Measurements from ENCODE around the gene PMEPA1. TPM values are rescaled to one million over a fixed set of nuclear protein-coding genes. Genes with fewer than 3 reads are reported as not detected.

Gene PMEPA1
- total and polyA plus RNA-seq, 2 experiments from 2014 or later: 7.3 to 15.4 TPM

DNA sequence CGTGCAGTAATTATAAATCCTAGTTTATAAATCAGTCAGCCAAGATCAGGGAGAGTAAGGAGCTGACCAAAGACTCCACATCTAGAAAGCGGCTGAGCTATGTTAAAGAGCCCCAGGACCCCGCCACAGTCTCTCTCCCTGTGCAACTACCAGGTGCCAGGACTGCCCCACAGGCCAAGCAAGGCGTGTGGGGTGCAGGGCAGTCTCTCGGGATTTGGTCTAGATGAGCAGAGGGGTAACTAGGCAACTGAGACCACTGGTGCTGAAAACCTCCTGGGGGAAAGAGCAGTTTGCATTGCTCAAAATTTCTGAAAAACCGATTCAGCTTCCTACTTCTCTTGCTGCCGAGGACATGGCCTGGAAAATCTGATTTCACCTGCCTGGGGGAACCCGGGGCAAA lies 10.4 kb downstream of the PMEPA1 start (continued):
- TF ChIP-seq, protein P1, sequence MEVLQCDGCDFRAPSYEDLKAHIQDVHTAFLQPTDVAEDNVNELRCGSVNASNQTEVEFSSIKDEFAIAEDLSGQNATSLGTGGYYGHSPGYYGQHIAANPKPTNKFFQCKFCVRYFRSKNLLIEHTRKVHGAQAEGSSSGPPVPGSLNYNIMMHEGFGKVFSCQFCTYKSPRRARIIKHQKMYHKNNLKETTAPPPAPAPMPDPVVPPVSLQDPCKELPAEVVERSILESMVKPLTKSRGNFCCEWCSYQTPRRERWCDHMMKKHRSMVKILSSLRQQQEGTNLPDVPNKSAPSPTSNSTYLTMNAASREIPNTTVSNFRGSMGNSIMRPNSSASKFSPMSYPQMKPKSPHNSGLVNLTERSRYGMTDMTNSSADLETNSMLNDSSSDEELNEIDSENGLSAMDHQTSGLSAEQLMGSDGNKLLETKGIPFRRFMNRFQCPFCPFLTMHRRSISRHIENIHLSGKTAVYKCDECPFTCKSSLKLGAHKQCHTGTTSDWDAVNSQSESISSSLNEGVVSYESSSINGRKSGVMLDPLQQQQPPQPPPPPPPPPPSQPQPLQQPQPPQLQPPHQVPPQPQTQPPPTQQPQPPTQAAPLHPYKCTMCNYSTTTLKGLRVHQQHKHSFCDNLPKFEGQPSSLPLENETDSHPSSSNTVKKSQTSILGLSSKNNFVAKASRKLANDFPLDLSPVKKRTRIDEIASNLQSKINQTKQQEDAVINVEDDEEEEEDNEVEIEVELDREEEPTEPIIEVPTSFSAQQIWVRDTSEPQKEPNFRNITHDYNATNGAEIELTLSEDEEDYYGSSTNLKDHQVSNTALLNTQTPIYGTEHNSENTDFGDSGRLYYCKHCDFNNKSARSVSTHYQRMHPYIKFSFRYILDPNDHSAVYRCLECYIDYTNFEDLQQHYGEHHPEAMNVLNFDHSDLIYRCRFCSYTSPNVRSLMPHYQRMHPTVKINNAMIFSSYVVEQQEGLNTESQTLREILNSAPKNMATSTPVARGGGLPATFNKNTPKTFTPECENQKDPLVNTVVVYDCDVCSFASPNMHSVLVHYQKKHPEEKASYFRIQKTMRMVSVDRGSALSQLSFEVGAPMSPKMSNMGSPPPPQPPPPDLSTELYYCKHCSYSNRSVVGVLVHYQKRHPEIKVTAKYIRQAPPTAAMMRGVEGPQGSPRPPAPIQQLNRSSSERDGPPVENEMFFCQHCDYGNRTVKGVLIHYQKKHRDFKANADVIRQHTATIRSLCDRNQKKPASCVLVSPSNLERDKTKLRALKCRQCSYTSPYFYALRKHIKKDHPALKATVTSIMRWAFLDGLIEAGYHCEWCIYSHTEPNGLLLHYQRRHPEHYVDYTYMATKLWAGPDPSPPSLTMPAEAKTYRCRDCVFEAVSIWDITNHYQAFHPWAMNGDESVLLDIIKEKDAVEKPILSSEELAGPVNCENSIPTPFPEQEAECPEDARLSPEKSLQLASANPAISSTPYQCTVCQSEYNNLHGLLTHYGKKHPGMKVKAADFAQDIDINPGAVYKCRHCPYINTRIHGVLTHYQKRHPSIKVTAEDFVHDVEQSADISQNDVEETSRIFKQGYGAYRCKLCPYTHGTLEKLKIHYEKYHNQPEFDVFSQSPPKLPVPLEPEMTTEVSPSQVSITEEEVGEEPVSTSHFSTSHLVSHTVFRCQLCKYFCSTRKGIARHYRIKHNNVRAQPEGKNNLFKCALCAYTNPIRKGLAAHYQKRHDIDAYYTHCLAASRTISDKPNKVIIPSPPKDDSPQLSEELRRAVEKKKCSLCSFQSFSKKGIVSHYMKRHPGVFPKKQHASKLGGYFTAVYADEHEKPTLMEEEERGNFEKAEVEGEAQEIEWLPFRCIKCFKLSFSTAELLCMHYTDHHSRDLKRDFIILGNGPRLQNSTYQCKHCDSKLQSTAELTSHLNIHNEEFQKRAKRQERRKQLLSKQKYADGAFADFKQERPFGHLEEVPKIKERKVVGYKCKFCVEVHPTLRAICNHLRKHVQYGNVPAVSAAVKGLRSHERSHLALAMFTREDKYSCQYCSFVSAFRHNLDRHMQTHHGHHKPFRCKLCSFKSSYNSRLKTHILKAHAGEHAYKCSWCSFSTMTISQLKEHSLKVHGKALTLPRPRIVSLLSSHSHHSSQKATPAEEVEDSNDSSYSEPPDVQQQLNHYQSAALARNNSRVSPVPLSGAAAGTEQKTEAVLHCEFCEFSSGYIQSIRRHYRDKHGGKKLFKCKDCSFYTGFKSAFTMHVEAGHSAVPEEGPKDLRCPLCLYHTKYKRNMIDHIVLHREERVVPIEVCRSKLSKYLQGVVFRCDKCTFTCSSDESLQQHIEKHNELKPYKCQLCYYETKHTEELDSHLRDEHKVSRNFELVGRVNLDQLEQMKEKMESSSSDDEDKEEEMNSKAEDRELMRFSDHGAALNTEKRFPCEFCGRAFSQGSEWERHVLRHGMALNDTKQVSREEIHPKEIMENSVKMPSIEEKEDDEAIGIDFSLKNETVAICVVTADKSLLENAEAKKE (CRISPR knock-in tag; IDR thresholded peaks at IDR 0.05): no peak
- TF ChIP-seq CREB1 (CRISPR knock-in tag; IDR thresholded peaks at IDR 0.05; ENCODE audit: low read depth): no peak
- no peak for TF ChIP-seq EZH2 (IDR thresholded peaks at IDR 0.05; ENCODE audit: low read depth, unreplicated experiment)
- TF ChIP-seq ZNF114 (CRISPR knock-in tag; IDR thresholded peaks at IDR 0.05): no peak
- TF ChIP-seq, protein P2, sequence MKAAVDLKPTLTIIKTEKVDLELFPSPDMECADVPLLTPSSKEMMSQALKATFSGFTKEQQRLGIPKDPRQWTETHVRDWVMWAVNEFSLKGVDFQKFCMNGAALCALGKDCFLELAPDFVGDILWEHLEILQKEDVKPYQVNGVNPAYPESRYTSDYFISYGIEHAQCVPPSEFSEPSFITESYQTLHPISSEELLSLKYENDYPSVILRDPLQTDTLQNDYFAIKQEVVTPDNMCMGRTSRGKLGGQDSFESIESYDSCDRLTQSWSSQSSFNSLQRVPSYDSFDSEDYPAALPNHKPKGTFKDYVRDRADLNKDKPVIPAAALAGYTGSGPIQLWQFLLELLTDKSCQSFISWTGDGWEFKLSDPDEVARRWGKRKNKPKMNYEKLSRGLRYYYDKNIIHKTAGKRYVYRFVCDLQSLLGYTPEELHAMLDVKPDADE (IDR thresholded peaks at IDR 0.05): no peak
- no peak for TF ChIP-seq NANOG (IDR thresholded peaks at IDR 0.05; ENCODE audit: borderline replicate concordance)
- TF ChIP-seq ZNF331 (CRISPR knock-in tag; IDR thresholded peaks at IDR 0.05; ENCODE audit: low read depth): no peak
- TF ChIP-seq EZH2phosphoT487 (IDR thresholded peaks at IDR 0.05; ENCODE audit: unreplicated experiment): no peak
- TF ChIP-seq JUNB (IDR thresholded peaks at IDR 0.05; ENCODE audit: unreplicated experiment): no peak
- TF ChIP-seq STAT1 (IDR thresholded peaks at IDR 0.05; ENCODE audit: unreplicated experiment): no peak

Measured in GM23338 (cell line).